ENCODE measurements around the gene LBP. TPM values are rescaled to one million over a fixed set of nuclear protein-coding genes. Genes with fewer than 3 reads are reported as not detected.

The LBP gene
- polyA plus RNA-seq, 3 donors from 2014 or later = not detected

DNA sequence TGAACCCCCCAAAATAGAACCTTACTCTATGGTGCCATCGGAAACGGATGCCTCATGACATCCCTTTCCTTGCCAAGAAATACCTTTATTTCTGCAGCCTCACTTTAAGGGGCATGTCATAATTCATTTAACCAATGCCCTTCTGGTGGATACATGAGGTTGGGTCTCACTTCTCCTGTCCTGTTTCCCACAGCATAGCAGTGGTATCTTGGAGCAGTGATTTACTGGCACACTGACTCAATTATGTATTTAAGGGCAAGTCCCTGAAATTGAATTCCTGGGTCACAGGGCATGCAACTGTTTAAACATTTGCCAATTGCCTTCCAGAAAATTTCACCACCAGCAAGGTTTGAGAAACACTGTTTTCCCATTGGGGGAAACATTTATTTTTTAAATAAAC is 639 bp upstream of the LBP start:
- H3K4me1 Mint-ChIP-seq = no peaks in the 10 kb centered on the region
- H3K9me3 Mint-ChIP-seq = no peaks in the 10 kb centered on the region
- peaks cover 0 to 8% (median 2%) of the 10 kb centered on the region in 3 donors for H3K27me3 Mint-ChIP-seq (ENCODE audit: low read depth in 3 of 3)
- no peaks in the 10 kb centered on the region for H3K36me3 Mint-ChIP-seq
- H3K27ac Mint-ChIP-seq = no peak overlapping the region
- no peak overlapping the region for H3K4me3 Mint-ChIP-seq
- no peak for DNase-seq

GRCh38 chr20:38346741-38347140 is 459 bp downstream of the LBP start:
- Mint-ChIP-seq H3K4me1 (no peaks in the 10 kb centered on the region), H3K27me3 (ENCODE audit: low read depth in 3 of 3) (peaks cover 0 to 8% (median 2%) of the 10 kb centered on the region in 3 donors), H3K9me3 (no peaks in the 10 kb centered on the region), H3K27ac (no peak overlapping the region), H3K36me3 (no peaks in the 10 kb centered on the region), H3K4me3 (no peak overlapping the region)
- no peak for DNase-seq

GRCh38 chr20:38349856-38350255 is 3.6 kb downstream of the LBP start:
- H3K9me3 Mint-ChIP-seq = no peaks in the 10 kb centered on the region
- H3K27ac Mint-ChIP-seq = peak overlapping the region in 1 of 6 donors; percentile 12
- H3K36me3 Mint-ChIP-seq = no peaks in the 10 kb centered on the region
- no peak for DNase-seq
- H3K4me3 Mint-ChIP-seq = no peak overlapping the region
- H3K27me3 Mint-ChIP-seq (ENCODE audit: low read depth in 3 of 3) = peaks cover 0 to 4% (median 2%) of the 10 kb centered on the region in 3 donors
- no peaks in the 10 kb centered on the region for H3K4me1 Mint-ChIP-seq

DNA sequence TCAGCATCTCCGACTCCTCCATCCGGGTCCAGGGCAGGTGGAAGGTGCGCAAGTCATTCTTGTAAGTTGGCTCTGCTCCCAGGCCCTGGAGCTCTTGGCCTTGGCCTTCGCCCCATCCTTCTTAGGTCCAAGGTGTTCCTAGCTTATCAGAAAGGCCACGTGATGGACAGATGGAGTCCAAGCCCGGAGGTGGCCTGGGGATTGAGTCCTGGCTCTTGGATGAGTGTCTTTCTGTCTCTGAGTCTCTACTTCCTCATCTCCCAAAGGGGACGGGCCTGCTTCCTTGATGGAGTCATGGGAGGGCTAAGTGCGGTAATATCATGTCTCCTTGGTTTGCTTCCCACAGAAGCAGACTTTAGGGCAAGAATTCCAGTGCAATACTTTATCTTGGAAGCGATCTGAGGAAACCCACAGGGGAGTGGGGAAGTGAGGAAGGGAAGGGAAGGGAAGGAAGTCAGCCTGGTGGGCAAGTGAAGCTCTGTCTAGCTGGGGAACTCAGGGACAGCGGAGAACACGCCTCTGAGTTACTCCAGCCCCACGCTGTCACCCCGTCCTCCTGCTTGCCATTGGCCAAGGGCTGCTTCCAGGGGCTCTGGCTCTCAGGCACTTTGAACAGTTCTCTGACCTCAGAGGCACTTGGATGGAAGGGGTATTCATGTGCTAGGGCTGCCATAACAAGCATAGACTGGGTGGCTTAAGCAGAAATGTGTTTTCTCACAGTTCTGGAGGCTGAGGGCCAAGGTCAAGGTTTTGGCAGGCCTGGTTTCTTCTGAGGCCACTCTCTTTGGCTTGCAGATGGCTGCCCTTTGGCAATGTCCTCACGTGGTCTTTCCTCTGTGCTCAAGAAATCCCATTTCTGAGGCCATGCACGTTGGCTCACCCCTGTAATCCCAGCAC is 4.8 kb downstream of the LBP start:
- H3K4me1 Mint-ChIP-seq = no peaks in the 10 kb centered on the region
- no peaks in the 10 kb centered on the region for H3K9me3 Mint-ChIP-seq
- H3K27ac Mint-ChIP-seq = no peak overlapping the region
- DNase-seq = no peak
- H3K36me3 Mint-ChIP-seq = no peaks in the 10 kb centered on the region
- H3K27me3 Mint-ChIP-seq (ENCODE audit: low read depth in 3 of 3) = peaks cover 0 to 4% (median 2%) of the 10 kb centered on the region in 3 donors
- H3K4me3 Mint-ChIP-seq = no peak overlapping the region

DNA sequence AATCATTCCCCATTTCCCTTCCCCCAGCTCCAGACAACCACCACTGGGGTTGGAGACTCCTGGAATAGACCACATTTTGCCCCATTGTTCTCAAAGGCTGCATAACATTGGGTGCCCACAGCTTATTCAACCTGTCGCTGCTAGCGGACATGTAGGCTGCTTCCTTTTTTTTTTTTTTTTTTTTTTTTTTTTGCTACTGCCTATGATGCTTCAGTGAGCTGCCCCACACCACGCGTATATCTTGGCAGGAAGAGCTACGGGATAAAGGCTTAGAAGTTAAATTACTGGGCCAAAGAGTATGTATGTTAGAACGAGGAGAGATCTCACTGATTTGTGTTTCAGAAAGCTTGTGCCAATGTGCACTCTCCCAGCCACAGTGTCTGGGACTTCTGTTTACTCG is 7.0 kb downstream of the LBP start:
- Mint-ChIP-seq H3K9me3 (no peaks in the 10 kb centered on the region), H3K4me3 (no peak overlapping the region), H3K27me3 (ENCODE audit: low read depth in 3 of 3) (peaks cover 0 to 4% (median 0%) of the 10 kb centered on the region in 3 donors), H3K36me3 (no peaks in the 10 kb centered on the region), H3K27ac (no peak overlapping the region), H3K4me1 (peaks cover 0 to 2% of the 10 kb centered on the region in 2 donors)
- no peak for DNase-seq

DNA sequence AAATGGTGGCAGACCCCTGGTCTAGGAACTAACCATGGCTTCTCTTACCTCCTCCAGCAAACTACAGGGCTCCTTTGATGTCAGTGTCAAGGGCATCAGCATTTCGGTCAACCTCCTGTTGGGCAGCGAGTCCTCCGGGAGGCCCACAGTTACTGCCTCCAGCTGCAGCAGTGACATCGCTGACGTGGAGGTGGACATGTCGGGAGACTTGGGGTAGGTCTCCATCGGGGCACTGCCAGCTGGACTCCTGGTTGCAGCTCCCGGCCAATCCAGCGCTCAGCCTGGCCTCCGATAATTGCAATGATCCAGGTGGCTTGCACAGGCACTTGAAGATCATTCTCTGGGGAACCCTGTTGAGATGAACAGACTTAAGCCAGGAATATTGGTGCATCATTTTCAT is 7.9 kb downstream of the LBP start:
- Mint-ChIP-seq H3K27me3 (ENCODE audit: low read depth in 3 of 3) (peaks cover 0 to 4% (median 0%) of the 10 kb centered on the region in 3 donors), H3K4me3 (no peak overlapping the region), H3K27ac (no peak overlapping the region), H3K4me1 (peaks cover 0 to 2% of the 10 kb centered on the region in 2 donors), H3K9me3 (no peaks in the 10 kb centered on the region), H3K36me3 (no peaks in the 10 kb centered on the region)
- DNase-seq = no peak

DNA sequence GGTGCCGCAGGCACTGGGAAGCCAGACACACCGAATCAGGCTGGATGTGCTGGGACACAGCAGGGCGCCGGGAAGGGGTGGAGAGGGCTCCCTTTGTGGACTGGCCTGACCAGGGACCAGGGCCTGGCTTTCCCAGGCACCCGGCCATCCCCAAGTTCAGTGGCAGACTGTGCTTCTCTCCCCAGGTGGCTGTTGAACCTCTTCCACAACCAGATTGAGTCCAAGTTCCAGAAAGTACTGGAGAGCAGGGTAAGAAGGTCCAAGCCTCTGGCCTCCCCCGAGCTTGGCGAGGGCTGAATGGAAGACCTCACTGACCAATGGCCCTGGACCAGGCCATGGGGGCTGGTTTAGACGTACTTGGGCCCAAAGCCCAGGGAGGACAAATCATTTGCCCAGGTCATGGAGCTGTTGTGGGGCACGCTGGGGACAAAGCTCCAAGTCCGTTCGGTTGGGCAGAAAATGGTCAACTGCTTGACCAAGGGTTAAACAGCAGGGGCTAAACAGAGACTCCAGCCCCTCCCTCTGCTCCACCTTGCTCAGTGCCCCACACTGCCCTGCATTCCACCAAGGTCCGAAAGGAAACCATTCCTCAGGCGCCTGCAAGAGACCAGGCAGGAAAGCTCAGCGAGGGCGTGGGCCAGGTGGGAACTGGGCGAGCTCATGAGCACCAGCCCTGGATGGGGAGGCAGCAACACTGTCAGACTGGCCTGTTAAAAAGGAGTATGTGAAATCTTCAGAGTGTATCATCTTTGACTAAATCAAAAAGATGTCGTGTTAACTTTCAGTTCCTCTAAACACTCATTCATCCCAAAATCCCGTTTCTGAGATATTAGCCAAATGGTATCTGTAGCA is 9.1 kb downstream of the LBP start:
- Mint-ChIP-seq H3K9me3 (no peaks in the 10 kb centered on the region), H3K36me3 (no peaks in the 10 kb centered on the region), H3K4me1 (peaks cover 0 to 2% of the 10 kb centered on the region in 2 donors), H3K27ac (no peak overlapping the region), H3K4me3 (no peak overlapping the region), H3K27me3 (ENCODE audit: low read depth in 3 of 3) (peaks cover 0 to 2% (median 0%) of the 10 kb centered on the region in 3 donors)
- no peak for DNase-seq

- no peaks in the 10 kb centered on the region for H3K36me3 Mint-ChIP-seq
- no peaks in the 10 kb centered on the region for H3K9me3 Mint-ChIP-seq
- H3K27ac Mint-ChIP-seq = no peak overlapping the region
- H3K4me1 Mint-ChIP-seq = peaks cover 0 to 2% of the 10 kb centered on the region in 2 donors
- DNase-seq = no peak
- no peak overlapping the region for H3K4me3 Mint-ChIP-seq
- H3K27me3 Mint-ChIP-seq (ENCODE audit: low read depth in 3 of 3) = peaks cover 0 to 2% (median 0%) of the 10 kb centered on the region in 3 donors
Measured at GRCh38 chr20:38357653-38358207, 11.4 kb downstream of the LBP start.

- Mint-ChIP-seq H3K27ac (no peak overlapping the region), H3K4me1 (peaks cover 0 to 2% of the 10 kb centered on the region in 2 donors), H3K27me3 (ENCODE audit: low read depth in 3 of 3) (peaks cover 0 to 3% (median 0%) of the 10 kb centered on the region in 3 donors), H3K9me3 (no peaks in the 10 kb centered on the region), H3K36me3 (no peaks in the 10 kb centered on the region), H3K4me3 (no peak overlapping the region)
- DNase-seq = no peak
Measured at GRCh38 chr20:38358556-38358955, 12.3 kb downstream of the LBP start.

DNA sequence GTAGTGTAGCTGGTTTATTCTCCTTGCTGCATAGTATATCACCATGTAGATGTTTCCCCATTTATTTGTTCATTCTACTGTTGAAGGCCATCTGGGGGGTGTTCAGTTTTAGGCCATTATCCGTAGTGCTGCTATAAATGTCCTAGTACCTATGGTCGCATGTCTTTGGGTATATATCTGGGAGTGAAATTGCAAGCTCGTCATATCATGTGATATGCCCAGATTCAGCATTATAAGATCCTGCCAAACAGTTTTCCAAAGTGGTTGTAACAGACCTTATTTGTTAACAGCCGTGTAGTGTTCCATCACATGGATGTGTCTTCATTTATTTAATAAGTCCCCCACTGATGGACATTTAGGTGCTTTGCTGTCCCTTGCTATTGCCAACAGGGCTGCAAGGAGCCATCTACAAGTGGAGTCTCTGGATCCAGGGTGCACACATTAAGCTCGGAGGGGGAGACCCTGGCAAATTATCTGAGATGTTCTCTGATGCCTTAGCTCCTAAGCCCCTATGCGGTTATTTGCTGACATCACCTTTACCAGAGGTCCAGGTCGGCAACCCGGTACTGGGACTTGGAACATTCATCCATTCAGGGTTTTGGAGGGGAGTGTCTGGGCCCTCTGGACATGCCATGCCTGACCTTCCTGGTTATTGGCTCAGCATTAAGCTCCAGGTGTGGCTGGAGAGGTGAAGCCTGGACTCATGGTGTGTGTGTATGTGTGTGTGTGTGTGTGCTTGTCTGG is 16.9 kb downstream of the LBP start:
- Mint-ChIP-seq H3K9me3 (no peaks in the 10 kb centered on the region), H3K4me1 (no peaks in the 10 kb centered on the region), H3K36me3 (no peaks in the 10 kb centered on the region), H3K27ac (no peak overlapping the region), H3K27me3 (ENCODE audit: low read depth in 3 of 3) (peaks cover 0 to 4% (median 2%) of the 10 kb centered on the region in 3 donors), H3K4me3 (no peak overlapping the region)
- no peak for DNase-seq

DNA sequence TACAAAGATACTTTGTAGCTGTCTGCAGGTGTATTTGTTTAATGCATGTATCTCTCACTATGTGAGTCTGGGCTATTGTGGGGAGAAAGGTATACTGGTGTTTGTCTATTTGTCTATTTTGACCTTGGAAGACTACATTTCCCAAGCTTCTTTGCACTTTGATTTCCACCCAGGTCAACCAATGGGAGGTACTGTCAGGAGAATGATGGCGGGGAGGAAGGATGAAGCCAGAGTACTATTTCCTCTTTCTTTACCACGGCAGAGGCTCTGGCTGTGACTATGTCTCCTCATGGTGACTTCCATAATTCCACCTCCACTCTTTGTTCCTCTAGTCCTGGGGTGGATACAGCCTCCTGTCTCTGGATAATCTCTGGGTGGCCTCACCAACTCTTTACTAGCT is 23.1 kb downstream of the LBP start:
- peaks cover 6 to 9% (median 6%) of the 10 kb centered on the region in 3 donors for H3K27me3 Mint-ChIP-seq (ENCODE audit: low read depth in 3 of 3)
- H3K4me3 Mint-ChIP-seq = no peak overlapping the region
- DNase-seq = no peak
- H3K36me3 Mint-ChIP-seq = no peaks in the 10 kb centered on the region
- no peak overlapping the region for H3K27ac Mint-ChIP-seq
- H3K4me1 Mint-ChIP-seq = no peaks in the 10 kb centered on the region
- H3K9me3 Mint-ChIP-seq = no peaks in the 10 kb centered on the region

DNA sequence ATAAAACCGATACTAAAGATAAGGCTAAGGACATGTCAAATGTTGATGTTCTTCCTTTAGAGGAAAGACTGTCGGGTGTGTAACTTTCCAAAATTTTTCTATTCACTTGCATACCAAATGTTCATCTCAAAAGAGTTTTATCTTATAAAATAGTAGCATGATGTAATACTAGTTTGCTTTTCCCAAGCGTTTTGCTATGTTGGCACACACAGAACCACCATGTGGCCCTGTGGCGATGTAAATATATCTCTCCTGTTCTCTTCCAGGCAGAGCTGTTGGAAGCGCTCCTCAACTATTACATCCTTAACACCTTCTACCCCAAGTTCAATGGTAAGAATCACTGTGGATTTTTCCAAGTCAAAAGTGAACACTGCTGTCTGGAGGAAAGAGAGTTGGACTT is 26.5 kb downstream of the LBP start:
- no peaks in the 10 kb centered on the region for H3K4me1 Mint-ChIP-seq
- H3K4me3 Mint-ChIP-seq = no peak overlapping the region
- H3K27ac Mint-ChIP-seq = no peak overlapping the region
- no peaks in the 10 kb centered on the region for H3K9me3 Mint-ChIP-seq
- no peaks in the 10 kb centered on the region for H3K36me3 Mint-ChIP-seq
- no peak for DNase-seq
- H3K27me3 Mint-ChIP-seq (ENCODE audit: low read depth in 3 of 3) = peaks cover 3 to 15% (median 6%) of the 10 kb centered on the region in 3 donors

DNA sequence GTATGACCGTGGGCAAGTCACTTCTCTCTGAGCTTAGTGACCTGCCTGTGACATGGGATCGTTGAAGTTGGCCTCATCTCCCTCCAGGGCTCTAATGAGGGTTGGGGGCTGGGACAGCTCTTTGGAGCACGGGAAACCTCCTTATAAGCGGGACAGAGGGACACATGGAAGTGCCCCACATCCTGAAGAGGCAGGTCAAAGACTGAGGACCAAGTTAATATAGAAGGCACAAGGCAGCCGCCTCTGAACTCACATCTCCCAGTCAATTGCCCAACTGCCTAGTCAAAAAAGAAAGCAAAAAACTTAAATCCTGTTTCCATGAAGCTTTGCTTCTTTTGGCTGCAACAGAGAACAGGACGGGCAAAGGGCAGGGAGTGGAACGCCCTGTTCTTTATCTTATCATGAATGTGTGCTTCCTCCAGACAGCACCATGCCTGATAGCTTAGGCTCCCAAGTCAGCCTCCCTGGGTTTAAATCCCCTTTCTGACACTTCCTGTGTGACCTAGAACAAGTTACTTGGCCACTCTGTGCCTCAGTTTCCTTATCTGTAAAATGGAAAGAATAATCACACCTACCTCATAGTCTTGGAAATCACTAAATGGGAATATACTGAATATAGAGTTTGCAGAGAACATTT is 27.1 kb downstream of the LBP start:
- DNase-seq = no peak
- Mint-ChIP-seq H3K4me3 (no peak overlapping the region), H3K36me3 (no peaks in the 10 kb centered on the region), H3K9me3 (no peaks in the 10 kb centered on the region), H3K4me1 (no peaks in the 10 kb centered on the region), H3K27me3 (ENCODE audit: low read depth in 3 of 3) (peaks cover 3 to 15% (median 6%) of the 10 kb centered on the region in 3 donors), H3K27ac (no peak overlapping the region)
